ENCODE data around the gene FLT1.

DNA sequence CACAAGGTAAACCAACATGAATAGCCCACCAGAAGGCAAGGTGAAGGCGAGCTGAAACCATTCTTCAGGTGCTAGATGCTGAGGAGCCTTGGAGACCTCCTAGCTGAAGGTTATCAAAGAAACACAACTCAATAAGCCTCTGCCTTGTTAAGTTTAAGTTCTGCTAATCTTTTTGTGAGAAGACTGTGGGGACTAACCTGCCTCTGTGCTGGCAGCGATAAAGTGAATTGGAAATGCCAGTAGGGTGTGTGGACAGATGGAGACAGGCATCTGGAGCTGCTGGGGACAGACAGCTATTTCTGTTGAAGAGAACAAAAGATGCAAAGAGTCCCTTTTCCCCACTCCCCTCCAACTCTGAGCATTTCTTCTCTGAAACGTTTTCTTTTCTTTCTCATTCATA is 33.5 kb upstream of the FLT1 start:
- TF ChIP-seq, protein P1, sequence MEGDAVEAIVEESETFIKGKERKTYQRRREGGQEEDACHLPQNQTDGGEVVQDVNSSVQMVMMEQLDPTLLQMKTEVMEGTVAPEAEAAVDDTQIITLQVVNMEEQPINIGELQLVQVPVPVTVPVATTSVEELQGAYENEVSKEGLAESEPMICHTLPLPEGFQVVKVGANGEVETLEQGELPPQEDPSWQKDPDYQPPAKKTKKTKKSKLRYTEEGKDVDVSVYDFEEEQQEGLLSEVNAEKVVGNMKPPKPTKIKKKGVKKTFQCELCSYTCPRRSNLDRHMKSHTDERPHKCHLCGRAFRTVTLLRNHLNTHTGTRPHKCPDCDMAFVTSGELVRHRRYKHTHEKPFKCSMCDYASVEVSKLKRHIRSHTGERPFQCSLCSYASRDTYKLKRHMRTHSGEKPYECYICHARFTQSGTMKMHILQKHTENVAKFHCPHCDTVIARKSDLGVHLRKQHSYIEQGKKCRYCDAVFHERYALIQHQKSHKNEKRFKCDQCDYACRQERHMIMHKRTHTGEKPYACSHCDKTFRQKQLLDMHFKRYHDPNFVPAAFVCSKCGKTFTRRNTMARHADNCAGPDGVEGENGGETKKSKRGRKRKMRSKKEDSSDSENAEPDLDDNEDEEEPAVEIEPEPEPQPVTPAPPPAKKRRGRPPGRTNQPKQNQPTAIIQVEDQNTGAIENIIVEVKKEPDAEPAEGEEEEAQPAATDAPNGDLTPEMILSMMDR (IDR thresholded peaks at IDR 0.05; ENCODE audit: insufficient read depth, low read length): no peak
- TF ChIP-seq POLR2AphosphoS5 (IDR thresholded peaks at IDR 0.05; ENCODE audit: low read depth) (no peak), REST (IDR thresholded peaks at IDR 0.05; ENCODE audit: insufficient replicate concordance, low read depth) (no peak), SPI1 (IDR thresholded peaks at IDR 0.05; ENCODE audit: borderline replicate concordance, low read depth) (no peak)

Data from HL-60 (cell line).